Measurements from ENCODE around the gene IRF9.

The IRF9 gene

DNA sequence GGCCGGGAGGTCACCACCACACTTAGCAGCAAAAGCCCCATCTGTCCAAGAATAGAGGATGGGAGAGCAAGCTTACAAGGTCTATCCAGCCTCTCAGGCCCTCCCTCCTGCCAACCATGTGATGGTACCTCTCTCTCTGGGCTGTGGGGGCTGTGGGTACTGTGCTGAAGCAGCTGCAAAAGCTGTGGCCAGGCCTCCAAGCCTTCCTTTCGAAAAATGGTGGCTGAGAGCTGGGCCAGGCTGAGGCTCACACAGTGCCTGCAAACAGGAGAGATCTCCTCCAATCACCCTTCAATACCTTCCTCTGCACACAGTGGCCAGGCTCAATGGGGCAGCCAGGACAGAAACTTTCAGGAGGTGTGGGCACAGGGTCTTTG, 26.5 kb downstream of the IRF9 start:
- H4K20me1 ChIP-seq (ENCODE audit: insufficient read depth) = no peaks in the 10 kb centered on the region
- H3K27ac ChIP-seq = peak overlapping the region; percentile 70; the same call in 1 of the 2 replicates
- TF ChIP-seq, protein P1, sequence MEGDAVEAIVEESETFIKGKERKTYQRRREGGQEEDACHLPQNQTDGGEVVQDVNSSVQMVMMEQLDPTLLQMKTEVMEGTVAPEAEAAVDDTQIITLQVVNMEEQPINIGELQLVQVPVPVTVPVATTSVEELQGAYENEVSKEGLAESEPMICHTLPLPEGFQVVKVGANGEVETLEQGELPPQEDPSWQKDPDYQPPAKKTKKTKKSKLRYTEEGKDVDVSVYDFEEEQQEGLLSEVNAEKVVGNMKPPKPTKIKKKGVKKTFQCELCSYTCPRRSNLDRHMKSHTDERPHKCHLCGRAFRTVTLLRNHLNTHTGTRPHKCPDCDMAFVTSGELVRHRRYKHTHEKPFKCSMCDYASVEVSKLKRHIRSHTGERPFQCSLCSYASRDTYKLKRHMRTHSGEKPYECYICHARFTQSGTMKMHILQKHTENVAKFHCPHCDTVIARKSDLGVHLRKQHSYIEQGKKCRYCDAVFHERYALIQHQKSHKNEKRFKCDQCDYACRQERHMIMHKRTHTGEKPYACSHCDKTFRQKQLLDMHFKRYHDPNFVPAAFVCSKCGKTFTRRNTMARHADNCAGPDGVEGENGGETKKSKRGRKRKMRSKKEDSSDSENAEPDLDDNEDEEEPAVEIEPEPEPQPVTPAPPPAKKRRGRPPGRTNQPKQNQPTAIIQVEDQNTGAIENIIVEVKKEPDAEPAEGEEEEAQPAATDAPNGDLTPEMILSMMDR (conservative IDR thresholded peaks at IDR 0.05; ENCODE audit: low read depth, low read length) = no peak
- H3K27me3 ChIP-seq (ENCODE audit: insufficient read depth, low read depth) = no peaks in the 10 kb centered on the region
- no peaks in the 10 kb centered on the region for H3K36me3 ChIP-seq (ENCODE audit: insufficient read depth)
- no peak overlapping the region for H2AFZ ChIP-seq (ENCODE audit: low read depth)
- peak overlapping the region; percentile 60; the same call in 1 of the 2 replicates for H3K4me2 ChIP-seq
- H3K9ac ChIP-seq = peak overlapping the region; percentile 67; the same call in 1 of the 2 replicates
- peaks cover 7% of the 10 kb centered on the region; the same call in 1 of the 2 replicates for H3K79me2 ChIP-seq (ENCODE audit: insufficient read depth, low read depth)
- peaks cover 14% of the 10 kb centered on the region for H3K4me1 ChIP-seq (ENCODE audit: low read depth, poor library complexity, severe bottlenecking)
- H3K4me3 ChIP-seq (IDR thresholded peaks at IDR 0.05; ENCODE audit: insufficient read depth, low read depth, low read length) = no peak overlapping the region

DNA sequence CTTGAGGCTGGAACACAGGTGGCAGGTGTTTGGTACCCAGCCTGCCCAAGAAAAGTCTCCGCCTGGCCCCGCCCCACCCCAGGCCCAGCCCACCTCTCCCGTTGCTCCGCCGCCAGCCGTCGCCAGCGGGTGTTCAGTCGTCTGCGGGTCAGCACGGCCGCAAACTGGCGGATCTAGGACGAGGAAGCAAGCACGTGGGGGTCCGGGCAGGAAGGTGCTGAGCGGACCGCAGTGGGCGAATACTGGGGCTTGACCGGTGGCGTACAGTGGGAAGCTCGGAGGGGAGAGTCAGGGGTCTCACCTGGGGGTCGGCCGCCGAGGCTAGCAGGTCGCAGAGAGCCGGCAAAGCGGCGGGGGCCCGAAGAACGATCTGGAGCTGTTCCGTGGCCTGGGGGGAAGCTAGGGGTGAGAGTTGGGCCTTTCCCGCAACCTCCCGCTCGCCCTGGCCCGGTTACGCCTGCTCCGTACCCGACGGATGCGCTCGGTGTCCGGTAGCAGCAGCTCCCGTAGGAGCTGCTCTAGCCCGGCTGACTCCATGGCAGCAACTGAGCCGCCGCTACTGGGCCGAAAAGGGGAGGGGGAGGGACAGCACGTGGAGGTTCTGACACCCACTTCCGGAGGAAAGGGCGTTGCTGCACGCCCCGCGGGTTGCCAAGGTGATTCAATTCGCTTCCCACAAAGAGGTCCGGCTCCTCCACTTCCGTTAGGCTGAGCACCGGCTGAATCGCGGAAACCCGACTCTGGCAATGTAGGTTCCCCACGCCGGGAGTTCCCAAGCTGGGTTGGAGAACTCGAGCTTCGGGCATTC, 27.4 kb downstream of the IRF9 start, which contains the start of gene IPO4:
Gene IPO4 (minus strand): TSS at position 566 of the 808 bp plus-strand sequence. CDS start 29 bp downstream, at position 537.
- Histone ChIP-seq H3K36me3 (ENCODE audit: insufficient read depth) (no peaks in the 10 kb centered on the region), H3K9ac (peak within 1 kb of the TSS; percentile 67), H3K79me2 (ENCODE audit: insufficient read depth, low read depth) (peaks cover 7% of the 10 kb centered on the region; the same call in 1 of the 2 replicates), H3K27me3 (ENCODE audit: insufficient read depth, low read depth) (no peaks in the 10 kb centered on the region), H2AFZ (ENCODE audit: low read depth) (peak within 1 kb of the TSS; percentile 36; the same call in 1 of the 2 replicates), H3K4me2 (peak within 1 kb of the TSS; percentile 60), H3K4me3 (IDR thresholded peaks at IDR 0.05; ENCODE audit: insufficient read depth, low read depth, low read length) (no peak within 1 kb of the TSS), H3K27ac (peak within 1 kb of the TSS; percentile 70), H3K4me1 (ENCODE audit: low read depth, poor library complexity, severe bottlenecking) (peaks cover 14% of the 10 kb centered on the region), H4K20me1 (ENCODE audit: insufficient read depth) (no peaks in the 10 kb centered on the region)
- TF ChIP-seq, protein P1 (conservative IDR thresholded peaks at IDR 0.05; ENCODE audit: low read depth, low read length) = no peak

DNA sequence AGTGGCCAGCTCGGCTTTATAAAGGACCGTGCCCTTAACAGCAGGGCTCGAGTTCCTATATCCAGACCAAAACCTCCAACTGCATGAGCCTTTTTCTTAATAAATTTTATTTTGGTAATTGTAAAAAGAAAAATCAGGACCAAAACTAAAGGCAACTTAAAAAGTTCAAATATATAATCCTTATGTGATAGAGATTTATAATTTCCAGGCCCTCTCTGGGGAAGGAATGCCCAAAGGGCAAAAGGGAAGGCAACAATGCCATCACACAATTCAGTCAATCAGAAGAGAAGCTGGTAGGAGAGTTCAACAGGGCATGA, 28.0 kb downstream of the IRF9 start:
- Histone ChIP-seq H3K27me3 (ENCODE audit: insufficient read depth, low read depth) (no peaks in the 10 kb centered on the region), H3K4me2 (peak overlapping the region; percentile 60), H3K4me1 (ENCODE audit: low read depth, poor library complexity, severe bottlenecking) (peaks cover 15% of the 10 kb centered on the region), H3K9ac (no peak overlapping the region), H4K20me1 (ENCODE audit: insufficient read depth) (no peaks in the 10 kb centered on the region), H3K79me2 (ENCODE audit: insufficient read depth, low read depth) (peaks cover 7% of the 10 kb centered on the region; the same call in 1 of the 2 replicates), H3K36me3 (ENCODE audit: insufficient read depth) (no peaks in the 10 kb centered on the region), H3K4me3 (IDR thresholded peaks at IDR 0.05; ENCODE audit: insufficient read depth, low read depth, low read length) (no peak overlapping the region), H2AFZ (ENCODE audit: low read depth) (peak overlapping the region; percentile 36; the same call in 1 of the 2 replicates), H3K27ac (no peak overlapping the region)
- TF ChIP-seq, protein P1 (conservative IDR thresholded peaks at IDR 0.05; ENCODE audit: low read depth, low read length) = no peak

DNA sequence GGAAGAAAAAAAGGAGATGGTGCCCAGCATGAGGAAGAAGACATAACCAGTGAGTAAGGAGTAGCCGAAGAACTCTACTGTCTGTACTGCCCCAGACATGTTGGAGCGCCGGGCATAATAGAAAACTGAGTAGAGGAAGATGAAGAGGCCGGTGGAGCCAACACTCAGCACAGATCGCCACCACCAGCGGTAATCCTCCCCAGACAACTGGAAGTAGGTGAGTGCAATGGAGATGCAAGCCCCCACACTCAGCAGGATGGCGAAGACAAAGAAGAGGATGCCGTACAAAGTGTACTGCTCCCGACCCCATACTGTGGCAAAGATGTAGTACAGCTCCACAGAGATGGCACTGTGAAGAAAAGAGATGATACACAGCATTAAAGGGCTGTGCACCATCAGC, 28.4 kb downstream of the IRF9 start:
- Histone ChIP-seq H3K4me3 (IDR thresholded peaks at IDR 0.05; ENCODE audit: insufficient read depth, low read depth, low read length) (no peak overlapping the region), H3K4me2 (peak overlapping the region; percentile 60), H3K36me3 (ENCODE audit: insufficient read depth) (no peaks in the 10 kb centered on the region), H3K79me2 (ENCODE audit: insufficient read depth, low read depth) (peaks cover 7% of the 10 kb centered on the region; the same call in 1 of the 2 replicates), H3K9ac (no peak overlapping the region), H3K27me3 (ENCODE audit: insufficient read depth, low read depth) (no peaks in the 10 kb centered on the region), H2AFZ (ENCODE audit: low read depth) (no peak overlapping the region), H3K27ac (no peak overlapping the region), H4K20me1 (ENCODE audit: insufficient read depth) (no peaks in the 10 kb centered on the region), H3K4me1 (ENCODE audit: low read depth, poor library complexity, severe bottlenecking) (peaks cover 20% of the 10 kb centered on the region)
- TF ChIP-seq, protein P1 (conservative IDR thresholded peaks at IDR 0.05; ENCODE audit: low read depth, low read length) = no peak
